Suprapubic skin (tissue), 4 donors: ENCODE results near the gene CDC45. TPM values are rescaled to one million over a fixed set of nuclear protein-coding genes. Genes with fewer than 3 reads are reported as not detected.
A peak's percentile ranks its signal among the peaks of the same experiment; 100 is the strongest.

ENCODE experiments used
- DNase-seq, 2 donors: peaks; one replicate each; pipeline ENCODE4 v3.0.0-alpha.2; 2019; ENCODE audit warnings: low spot score in 2 of 2
- H3K27ac ChIP-seq: fragments of 200-600 bp; sonication (generic); one replicate; pipeline ENCODE4 v1.5.1; 2019
- H3K27me3 ChIP-seq: fragments of 200-600 bp; sonication (generic); one replicate; pipeline ENCODE4 v1.5.1; 2019
- H3K36me3 ChIP-seq: fragments of 200-600 bp; sonication (generic); one replicate; pipeline ENCODE4 v1.5.1; 2019
- H3K4me1 ChIP-seq: fragments of 200-600 bp; sonication (generic); one replicate; pipeline ENCODE4 v1.5.1; 2019
- H3K4me3 ChIP-seq: fragments of 200-600 bp; sonication (generic); one replicate; pipeline ENCODE4 v1.5.1; 2019; ENCODE audit warnings: mild to moderate bottlenecking
- H3K9me3 ChIP-seq: fragments of 200-600 bp; sonication (generic); one replicate; pipeline ENCODE4 v1.5.1; 2019
- CTCF ChIP-seq, 2 donors: fragments of 200-600 bp in 1 of 2; fragments of 450-650 bp in 1 of 2; sonication (generic) in 1 of 2; IDR thresholded peaks; one replicate each; pipeline ENCODE4 v1.5.1; 2016 to 2019; ENCODE audit warnings: antibody characterized with exemption in 2 of 2, mild to moderate bottlenecking in 1 of 2, moderate library complexity in 1 of 2
- EP300 ChIP-seq: sonication (generic); formaldehyde crosslinking; IDR thresholded peaks from one replicate; pipeline ENCODE4 v1.6.1; 2017; ENCODE audit warnings: antibody characterized with exemption
- POLR2A ChIP-seq, 2 donors: fragments of 450-650 bp; IDR thresholded peaks; one replicate each; pipeline ENCODE4 v1.6.1; 2017; ENCODE audit warnings: antibody characterized with exemption in 2 of 2, mild to moderate bottlenecking in 2 of 2, moderate library complexity in 2 of 2
- POLR2AphosphoS5 ChIP-seq, 3 donors: sonication (generic); formaldehyde crosslinking; IDR thresholded peaks; one replicate each; pipeline ENCODE4 v1.6.1; 2017; ENCODE audit warnings: antibody characterized with exemption in 3 of 3
- WGBS: methylation state at CpG from one replicate; pipeline ENCODE4 v1.1.5; 2018; 5-methylcytosine and 5-hydroxymethylcytosine counted together
- total RNA-seq, 4 donors: library from RNA; depleted of rRNA; stranded (reverse); fragments of >200 nt; gene quantifications; one replicate each; pipeline ENCODE4 v1.1.0, GENCODE V29; 2016

The CDC45 gene
- total RNA-seq, 4 donors from 2014 or later = 0.72 to 3.3 (median 1.4) TPM

- Histone ChIP-seq H3K27ac (no peak overlapping the region), H3K4me1 (peaks cover 19% of the 10 kb centered on the region), H3K27me3 (peaks cover 34% of the 10 kb centered on the region), H3K4me3 (peak overlapping the region; percentile 50), H3K36me3 (no peaks in the 10 kb centered on the region), H3K9me3 (no peaks in the 10 kb centered on the region)
- peak in 1 of 2 donors; percentile 44 for DNase-seq
- WGBS = 91% methylated on average over 10 of the region's 10 CpGs
- no peak for TF ChIP-seq EP300
- TF ChIP-seq POLR2AphosphoS5 (IDR thresholded peaks at IDR 0.05) = no peak
These were observed 41.0 kb downstream of the CDC45 start for GRCh38 chr22:19520566-19521305.

GRCh38 chr22:19522190-19522880 lies 42.6 kb downstream of the CDC45 start:
- peak overlapping the region; percentile 67 for H3K27ac ChIP-seq
- 79% methylated on average over 7 of the region's 16 CpGs for WGBS

GRCh38 chr22:19522881-19523239 lies 43.1 kb downstream of the CDC45 start:
- peaks cover 42% of the 10 kb centered on the region for H3K27me3 ChIP-seq
- peak overlapping the region; percentile 50 for H3K4me3 ChIP-seq
- no peak for TF ChIP-seq CTCF (IDR thresholded peaks at IDR 0.05)
- DNase-seq = peak in 1 of 2 donors; percentile 69
- H3K4me1 ChIP-seq = peaks cover 19% of the 10 kb centered on the region
- H3K9me3 ChIP-seq = no peaks in the 10 kb centered on the region
- H3K27ac ChIP-seq = peak overlapping the region; percentile 67
- no peaks in the 10 kb centered on the region for H3K36me3 ChIP-seq
- whole genome bisulfite sequencing = 41% methylated on average over 8 of the region's 9 CpGs

More at GRCh38 chr22:19522190-19522880, 42.6 kb downstream of the CDC45 start:
- no peak for TF ChIP-seq POLR2AphosphoS5 (IDR thresholded peaks at IDR 0.05)
- TF ChIP-seq EP300 = no peak
- no peak for TF ChIP-seq CTCF (IDR thresholded peaks at IDR 0.05)
- no peak for TF ChIP-seq POLR2A (IDR thresholded peaks at IDR 0.05)
- Histone ChIP-seq H3K4me1 (peaks cover 19% of the 10 kb centered on the region), H3K4me3 (peak overlapping the region; percentile 50), H3K36me3 (no peaks in the 10 kb centered on the region), H3K27me3 (peaks cover 40% of the 10 kb centered on the region), H3K9me3 (no peaks in the 10 kb centered on the region)
- DNase-seq = peak in 1 of 2 donors; percentile 75

GRCh38 chr22:19523240-19524169 lies 43.8 kb downstream of the CDC45 start:
- Histone ChIP-seq H3K9me3 (no peaks in the 10 kb centered on the region), H3K27ac (peak overlapping the region; percentile 67), H3K4me1 (peaks cover 19% of the 10 kb centered on the region), H3K27me3 (peaks cover 46% of the 10 kb centered on the region), H3K4me3 (peak overlapping the region; percentile 50), H3K36me3 (no peaks in the 10 kb centered on the region)
- peak in 1 of 2 donors; percentile 65 for DNase-seq
- whole genome bisulfite sequencing = 2% methylated on average over 61 of the region's 99 CpGs
- TF ChIP-seq POLR2A (IDR thresholded peaks at IDR 0.05) = no peak
- no peak for TF ChIP-seq POLR2AphosphoS5 (IDR thresholded peaks at IDR 0.05)
- no peak for TF ChIP-seq CTCF (IDR thresholded peaks at IDR 0.05)

GRCh38 chr22:19524170-19525115 lies 44.7 kb downstream of the CDC45 start, which contains the start of gene CLDN5:
TSS of gene CLDN5 (minus strand) at chr22:19524410. CDS start at chr22:19524255, 155 bp downstream.
- DNase-seq = peak; percentile 72 to 75
- TF ChIP-seq POLR2A (IDR thresholded peaks at IDR 0.05) = peak in 1 of 2 donors; percentile 19
- no peak for TF ChIP-seq EP300
- no peaks in the 10 kb centered on the region for H3K9me3 ChIP-seq
- H3K27ac ChIP-seq = peak within 1 kb of the TSS; percentile 77
- H3K27me3 ChIP-seq = peaks cover 46% of the 10 kb centered on the region
- H3K4me3 ChIP-seq = peak within 1 kb of the TSS; percentile 50
- WGBS = 8% methylated on average over 13 of the region's 69 CpGs
- peaks cover 19% of the 10 kb centered on the region for H3K4me1 ChIP-seq
- no peaks in the 10 kb centered on the region for H3K36me3 ChIP-seq
